Endothelial cell of umbilical vein (primary cell): Measurements from ENCODE around the gene WDR38. TPM values are rescaled to one million over a fixed set of nuclear protein-coding genes. Genes with fewer than 3 reads are reported as not detected.

ENCODE experiments used
- BruUV-seq: library from RNA; stranded (reverse); fragments of 400-500 nt; replicated peaks from 2 replicates; lab custom pipeline; 2021; lab: Mats Ljungman, UMichigan
- CTCF ChIA-PET: fragments of 300-600, 350-600 bp; sonication (Branson Sonifier 250); formaldehyde crosslinking; loops from one replicate; lab custom pipeline; 2021; ENCODE audit warnings: antibody characterized with exemption, inconsistent platforms; lab: Charles Lee
- POLR2A ChIA-PET: fragments of 300-600, 350-600 bp; sonication (Branson Sonifier 250); formaldehyde crosslinking; loops from one replicate; lab custom pipeline; 2021; ENCODE audit warnings: antibody characterized with exemption, inconsistent platforms; lab: Charles Lee
- DNase-seq: peaks from one replicate; pipeline ENCODE4 v3.0.0-alpha.2; 2011; ENCODE audit warnings: low read depth, low spot score
- FAIRE-seq: peaks from 2 replicates; lab custom pipeline; 2011; peaks lifted over from hg19 to GRCh38; lab: Jason Lieb, UNC
- H2AFZ ChIP-seq: 2 replicates; pipeline ENCODE4 v1.6.0; 2012; ENCODE audit warnings: low read depth, low read length, control low read depth, inconsistent platforms
- H3K27ac ChIP-seq: 2 replicates; pipeline ENCODE4 v1.5.1; 2011; ENCODE audit warnings: low read depth, mild to moderate bottlenecking, control low read depth, low read length, moderate library complexity; ENCODE audit not compliant: insufficient read depth
- H3K27me3 ChIP-seq, 2 experiments: 2 replicates each; pipeline versions ENCODE4 v1.6.0 to v1.6.1; 2011; ENCODE audit warnings: low read length in 2 of 2, mixed read lengths in 1 of 2; ENCODE audit not compliant: control insufficient read depth in 2 of 2, insufficient read depth in 2 of 2
- H3K36me3 ChIP-seq, 2 experiments: 2 replicates in 1 of 2; 3 replicates in 1 of 2; pipeline ENCODE4 v1.5.1; 2011; ENCODE audit warnings: low read length in 2 of 2, mild to moderate bottlenecking in 1 of 2, moderate library complexity in 1 of 2; ENCODE audit not compliant: control insufficient read depth in 2 of 2, insufficient read depth in 2 of 2; ENCODE audit errors: extremely low read depth in 1 of 2
- H3K4me1 ChIP-seq: 3 replicates; pipeline ENCODE4 v1.5.1; 2011; ENCODE audit warnings: mild to moderate bottlenecking, low read length; ENCODE audit not compliant: control insufficient read depth, insufficient read depth; ENCODE audit errors: extremely low read depth
- H3K4me2 ChIP-seq: 2 replicates; pipeline ENCODE4 v1.6.1; 2011; ENCODE audit warnings: low read length, control low read depth, mixed read lengths; ENCODE audit not compliant: insufficient read depth
- H3K4me3 ChIP-seq, 3 experiments: fragments of 200-600 bp in 1 of 3; sonication (generic), shearing (Covaris generic) in 1 of 3; replicated peaks in 1 of 3; 2 replicates each; pipeline ENCODE4 v1.5.1; 2011 to 2016; ENCODE audit warnings: control low read depth in 3 of 3, low read length in 3 of 3, mild to moderate bottlenecking in 2 of 3, inconsistent platforms in 1 of 3, low read depth in 1 of 3, moderate library complexity in 1 of 3; ENCODE audit not compliant: insufficient read depth in 1 of 3
- H3K79me2 ChIP-seq: 2 replicates; pipeline ENCODE4 v1.6.0; 2012; ENCODE audit warnings: low read length, inconsistent platforms; ENCODE audit not compliant: control insufficient read depth, insufficient read depth
- H3K9ac ChIP-seq: replicated peaks from 2 replicates; pipeline ENCODE3; 2011; ENCODE audit warnings: low read length, control low read depth; ENCODE audit not compliant: insufficient read depth; ENCODE audit errors: extremely low read depth
- H3K9me1 ChIP-seq: replicated peaks from 3 replicates; pipeline ENCODE4 v1.6.0; 2011; ENCODE audit warnings: mild to moderate bottlenecking, low read length; ENCODE audit not compliant: control insufficient read depth, insufficient read depth; ENCODE audit errors: extremely low read depth
- H3K9me3 ChIP-seq: replicated peaks from 2 replicates; pipeline ENCODE4 v1.5.1; 2012; ENCODE audit warnings: low read length, inconsistent platforms; ENCODE audit not compliant: control insufficient read depth, insufficient read depth
- H4K20me1 ChIP-seq: replicated peaks from 2 replicates; pipeline ENCODE3; 2011; ENCODE audit warnings: mild to moderate bottlenecking, low read length; ENCODE audit not compliant: control insufficient read depth, insufficient read depth; ENCODE audit errors: extremely low read depth
- EZH2 ChIP-seq: IDR thresholded peaks from 2 replicates; pipeline ENCODE4 v1.6.1; 2012; ENCODE audit warnings: borderline replicate concordance, low read depth, mild to moderate bottlenecking, moderate library complexity, low read length, inconsistent platforms; ENCODE audit not compliant: severe bottlenecking
- FOS ChIP-seq: IDR thresholded peaks from 2 replicates; pipeline ENCODE4 v1.6.1; 2011; ENCODE audit warnings: mild to moderate bottlenecking, low read length, moderate library complexity, borderline replicate concordance; ENCODE audit not compliant: insufficient read depth
- GATA2 ChIP-seq: IDR thresholded peaks from 2 replicates; pipeline ENCODE4 v1.7.0; 2011; ENCODE audit warnings: low read depth, mild to moderate bottlenecking, moderate library complexity, mixed read lengths, low read length; ENCODE audit not compliant: insufficient read length, insufficient read depth
- JUN ChIP-seq: IDR thresholded peaks from 2 replicates; pipeline ENCODE4 v1.6.1; 2011; ENCODE audit warnings: borderline replicate concordance, low read depth; ENCODE audit not compliant: insufficient read length, insufficient read depth
- MAX ChIP-seq: IDR thresholded peaks from 2 replicates; pipeline ENCODE4 v1.6.1; 2011; ENCODE audit not compliant: insufficient read depth, insufficient read length
- MYC ChIP-seq: IDR thresholded peaks from one replicate; pipeline ENCODE4 v1.6.1; 2011; ENCODE audit warnings: mild to moderate bottlenecking, low read depth, low read length
- POLR2A ChIP-seq: IDR thresholded peaks from 2 replicates; pipeline ENCODE4 v1.6.1; 2012; ENCODE audit warnings: low read depth, mild to moderate bottlenecking, control low read depth, low read length
- POLR2AphosphoS5 ChIP-seq: IDR thresholded peaks from 2 replicates; pipeline ENCODE4 v1.6.1; 2012; ENCODE audit warnings: low read depth, mild to moderate bottlenecking, control low read depth, low read length, moderate library complexity; ENCODE audit not compliant: insufficient read depth
- dilution Hi-C: fragments of 300-500 bp; cut with MboI; formaldehyde crosslinking; loops from one replicate; pipeline ENCODE4 v1.15.0; 2019; ENCODE audit warnings: low sequenced_read_pairs; ENCODE audit not compliant: extremely low pct_ligation_motif_present
- intact Hi-C: fragments of 100-400 bp; cut with micrococcal nuclease; formaldehyde crosslinking; loops from one replicate; pipeline ENCODE4 v1.10.0; 2022
- polyA plus RNA-seq, 4 experiments: library from polyadenylated mRNA; depleted of rRNA in 3 of 4; stranded (reverse) in 3 of 4; unstranded in 1 of 4; fragments of >200 nt; gene quantifications; 2 replicates each; pipeline versions ENCODE4 v1.2.1 to v1.2.3, GENCODE V29; 2011 to 2012; ENCODE audit warnings: missing spikeins in 1 of 4
- total RNA-seq: library from RNA; stranded (reverse); gene quantifications from 2 replicates; pipeline ENCODE4 v1.2.3, GENCODE V29; 2021
- TF ChIP-seq, protein P1 (sequence below), 2 donors: IDR thresholded peaks; 1 replicate in 1 of 2; 2 replicates in 1 of 2; pipeline ENCODE4 v1.5.1; 2011; ENCODE audit warnings: low read length in 2 of 2, mild to moderate bottlenecking in 2 of 2, moderate library complexity in 2 of 2, control low read depth in 1 of 2, inconsistent platforms in 1 of 2, low read depth in 1 of 2; ENCODE audit not compliant: insufficient read depth in 1 of 2; ENCODE audit errors: extremely low read depth in 1 of 2

Gene WDR38
- total and polyA plus RNA-seq, 2 donors (not counting 3 experiments of a cell fraction or from before 2014, with no cell fraction given): not detected

DNA sequence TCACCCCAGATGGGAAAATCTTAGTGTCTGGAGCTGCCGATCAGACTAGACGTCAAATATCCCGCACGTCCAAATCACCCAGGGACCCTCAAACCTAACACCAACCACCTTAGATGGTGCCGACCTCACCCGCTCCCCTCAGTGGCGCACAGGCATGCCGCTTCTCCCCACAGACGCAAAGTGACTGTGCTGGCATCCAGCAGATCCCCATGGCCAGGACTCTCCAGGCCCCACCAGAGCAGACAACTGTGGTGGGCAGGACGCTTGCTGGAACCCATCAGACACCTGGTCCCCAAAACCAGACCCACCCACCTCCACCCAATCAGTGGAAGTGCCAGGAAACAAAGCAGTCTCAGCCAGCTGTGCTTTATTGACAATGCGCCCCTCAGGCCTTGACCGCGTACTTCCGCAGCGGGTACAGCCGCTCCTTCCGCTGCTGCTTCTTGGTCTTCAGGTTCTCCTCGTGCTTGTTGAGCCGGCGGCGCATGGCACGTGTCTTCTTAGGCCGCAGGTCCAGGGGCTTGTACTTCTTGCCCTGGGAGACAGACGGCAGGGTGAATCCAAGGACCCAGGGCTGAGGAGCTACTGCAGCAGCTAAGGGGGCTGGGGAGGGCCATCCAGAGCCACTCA lies 4.4 kb downstream of the WDR38 start:
- no peak for TF ChIP-seq POLR2A
- no peak for TF ChIP-seq EZH2
- no peak for TF ChIP-seq MAX
- TF ChIP-seq POLR2AphosphoS5: no peak
- no peak for TF ChIP-seq FOS
- TF ChIP-seq, protein P1, sequence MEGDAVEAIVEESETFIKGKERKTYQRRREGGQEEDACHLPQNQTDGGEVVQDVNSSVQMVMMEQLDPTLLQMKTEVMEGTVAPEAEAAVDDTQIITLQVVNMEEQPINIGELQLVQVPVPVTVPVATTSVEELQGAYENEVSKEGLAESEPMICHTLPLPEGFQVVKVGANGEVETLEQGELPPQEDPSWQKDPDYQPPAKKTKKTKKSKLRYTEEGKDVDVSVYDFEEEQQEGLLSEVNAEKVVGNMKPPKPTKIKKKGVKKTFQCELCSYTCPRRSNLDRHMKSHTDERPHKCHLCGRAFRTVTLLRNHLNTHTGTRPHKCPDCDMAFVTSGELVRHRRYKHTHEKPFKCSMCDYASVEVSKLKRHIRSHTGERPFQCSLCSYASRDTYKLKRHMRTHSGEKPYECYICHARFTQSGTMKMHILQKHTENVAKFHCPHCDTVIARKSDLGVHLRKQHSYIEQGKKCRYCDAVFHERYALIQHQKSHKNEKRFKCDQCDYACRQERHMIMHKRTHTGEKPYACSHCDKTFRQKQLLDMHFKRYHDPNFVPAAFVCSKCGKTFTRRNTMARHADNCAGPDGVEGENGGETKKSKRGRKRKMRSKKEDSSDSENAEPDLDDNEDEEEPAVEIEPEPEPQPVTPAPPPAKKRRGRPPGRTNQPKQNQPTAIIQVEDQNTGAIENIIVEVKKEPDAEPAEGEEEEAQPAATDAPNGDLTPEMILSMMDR (IDR thresholded peaks at IDR 0.05; ENCODE audit: extremely low read depth in 1 of 2, insufficient read depth in 1 of 2, low read depth in 1 of 2, low read length in 2 of 2): no peak
- no peak for TF ChIP-seq JUN
- TF ChIP-seq MYC: no peak
- no peak for TF ChIP-seq GATA2
- Histone ChIP-seq H3K36me3 (peaks cover 18 to 39% of the 10 kb centered on the region in 2 experiments), H3K27me3 (no peaks in the 10 kb centered on the region), H3K4me1 (peaks cover 17% of the 10 kb centered on the region), H3K9me1 (no peaks in the 10 kb centered on the region), H2AFZ (no peak overlapping the region), H3K27ac (no peak overlapping the region), H3K4me3 (no peak overlapping the region), H3K9ac (no peak overlapping the region), H3K79me2 (peaks cover 34% of the 10 kb centered on the region), H3K9me3 (no peaks in the 10 kb centered on the region), H4K20me1 (peaks cover 8% of the 10 kb centered on the region), H3K4me2 (no peak overlapping the region)
- no peak for DNase-seq
- no peak for FAIRE-seq
- dilution Hi-C loops: no loop called here
- intact Hi-C loops: no loop called here
- no TSS peak for BruUV-seq
- CTCF ChIA-PET: interaction anchor here (0.7 to 15.1 kb wide), 3 partner anchors 20 to 82 kb away, joined by 3 to 967 read pairs (median 3); partner anchors contain the start of genes NR6A1 and OLFML2A
- POLR2A ChIA-PET: no interaction called here
